ENCODE data around the gene PLSCR4.
"Not testable (repeated sequence)": the region's sequence is repeated elsewhere in the genome, so short reads cannot be mapped to it uniquely, and the experiment has no call there.

The PLSCR4 gene, protein sequence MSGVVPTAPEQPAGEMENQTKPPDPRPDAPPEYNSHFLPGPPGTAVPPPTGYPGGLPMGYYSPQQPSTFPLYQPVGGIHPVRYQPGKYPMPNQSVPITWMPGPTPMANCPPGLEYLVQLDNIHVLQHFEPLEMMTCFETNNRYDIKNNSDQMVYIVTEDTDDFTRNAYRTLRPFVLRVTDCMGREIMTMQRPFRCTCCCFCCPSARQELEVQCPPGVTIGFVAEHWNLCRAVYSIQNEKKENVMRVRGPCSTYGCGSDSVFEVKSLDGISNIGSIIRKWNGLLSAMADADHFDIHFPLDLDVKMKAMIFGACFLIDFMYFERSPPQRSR

GRCh38 chr3:146250449-146251382 is at the start of gene PLSCR4:
Gene PLSCR4 (minus strand): TSS chr3:146251105. CDS start chr3:146222071, 29,034 bp downstream.
- in situ Hi-C loops (cut with MboI; ENCODE audit: low sequenced_read_pairs): no loop called here

GRCh38 chr3:146293401-146293800 is 42.5 kb upstream of the PLSCR4 start:
- in situ Hi-C loops (cut with MboI; ENCODE audit: low sequenced_read_pairs): not testable (repeated sequence)

DNA sequence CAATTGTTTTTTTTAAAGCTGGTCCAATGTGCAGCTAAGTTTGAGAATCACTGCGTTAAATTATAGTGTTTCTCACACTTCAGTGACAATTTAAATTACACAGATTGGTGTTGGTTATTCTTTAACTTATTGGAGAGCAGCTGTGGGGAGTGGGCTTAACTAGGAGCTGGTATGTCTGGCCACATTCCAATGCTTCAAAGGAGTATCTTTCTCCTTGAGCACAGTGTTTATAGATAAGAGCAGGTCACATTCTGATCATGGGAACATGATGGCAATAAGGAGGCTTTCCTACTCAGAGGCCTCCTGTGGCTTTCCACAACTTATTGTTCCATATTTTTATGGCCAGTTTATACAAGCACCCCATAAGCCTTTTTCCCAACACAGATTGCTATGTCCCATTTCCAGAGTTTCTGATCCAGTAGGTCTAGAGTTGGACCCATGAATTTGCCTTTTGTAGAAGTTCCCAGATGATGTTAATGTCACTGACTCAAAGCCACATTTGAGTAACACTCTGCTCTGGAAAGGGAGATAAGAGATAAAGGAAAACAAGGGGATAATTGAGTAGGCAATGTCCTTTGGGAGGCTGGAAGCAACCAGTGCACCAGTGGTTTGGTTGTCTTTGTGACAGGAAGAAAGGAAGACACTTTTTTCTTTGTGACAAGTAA is 33.0 kb upstream of the PLSCR4 start:
- in situ Hi-C loops (cut with MboI; ENCODE audit: low sequenced_read_pairs): no loop called here

DNA sequence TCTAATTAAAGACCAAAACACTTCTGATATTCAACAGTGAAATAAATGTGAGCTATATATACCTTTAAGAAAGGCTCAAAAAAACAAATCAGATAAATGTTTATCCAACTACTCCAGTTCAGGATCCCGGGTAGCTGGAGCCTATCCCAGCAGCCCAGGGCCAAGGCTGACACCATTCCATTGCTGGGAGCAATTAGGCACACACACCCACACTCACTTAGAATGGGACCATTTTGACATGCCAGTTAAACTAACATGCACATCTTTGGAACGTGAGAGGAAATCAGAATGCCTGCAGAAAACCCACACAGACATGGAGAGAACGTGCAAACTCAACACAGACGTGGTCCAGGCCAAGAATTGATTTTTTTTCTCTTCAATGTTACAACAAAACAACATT is 30.0 kb upstream of the PLSCR4 start:
- in situ Hi-C loops (cut with MboI; ENCODE audit: low sequenced_read_pairs): no loop called here

GRCh38 chr3:146279951-146280350 is 29.0 kb upstream of the PLSCR4 start:
- in situ Hi-C loops (cut with MboI; ENCODE audit: low sequenced_read_pairs): no loop called here

DNA sequence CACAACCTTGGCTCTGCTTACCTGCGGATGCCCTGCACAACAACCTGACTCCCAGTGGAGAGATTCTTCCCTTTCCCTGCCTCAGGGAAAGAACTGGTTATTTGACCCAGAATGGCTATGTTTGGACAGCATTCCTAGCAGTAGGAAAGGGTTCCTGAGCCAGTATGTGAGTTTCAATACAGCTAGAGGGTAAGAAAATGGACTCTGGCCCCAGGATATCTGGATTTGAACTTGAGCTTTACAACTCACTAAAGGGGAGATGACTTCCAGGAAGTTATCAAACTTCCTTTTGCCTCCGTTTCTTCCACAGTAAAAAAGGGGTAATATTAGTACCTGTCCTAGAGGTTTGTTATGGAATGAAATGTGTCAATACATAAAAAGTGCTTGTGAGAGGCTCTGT is 28.1 kb upstream of the PLSCR4 start:
- in situ Hi-C loops (cut with MboI; ENCODE audit: low sequenced_read_pairs): no loop called here

- in situ Hi-C loops (cut with MboI; ENCODE audit: low sequenced_read_pairs): no loop called here
Observed at GRCh38 chr3:146277953-146278631, 27.2 kb upstream of the PLSCR4 start.

- in situ Hi-C loops (cut with MboI; ENCODE audit: low sequenced_read_pairs): no loop called here
Observed at GRCh38 chr3:146275476-146275875, 24.6 kb upstream of the PLSCR4 start.

- in situ Hi-C loops (cut with MboI; ENCODE audit: low sequenced_read_pairs): no loop called here
Observed at GRCh38 chr3:146274833-146275232, 23.9 kb upstream of the PLSCR4 start.

DNA sequence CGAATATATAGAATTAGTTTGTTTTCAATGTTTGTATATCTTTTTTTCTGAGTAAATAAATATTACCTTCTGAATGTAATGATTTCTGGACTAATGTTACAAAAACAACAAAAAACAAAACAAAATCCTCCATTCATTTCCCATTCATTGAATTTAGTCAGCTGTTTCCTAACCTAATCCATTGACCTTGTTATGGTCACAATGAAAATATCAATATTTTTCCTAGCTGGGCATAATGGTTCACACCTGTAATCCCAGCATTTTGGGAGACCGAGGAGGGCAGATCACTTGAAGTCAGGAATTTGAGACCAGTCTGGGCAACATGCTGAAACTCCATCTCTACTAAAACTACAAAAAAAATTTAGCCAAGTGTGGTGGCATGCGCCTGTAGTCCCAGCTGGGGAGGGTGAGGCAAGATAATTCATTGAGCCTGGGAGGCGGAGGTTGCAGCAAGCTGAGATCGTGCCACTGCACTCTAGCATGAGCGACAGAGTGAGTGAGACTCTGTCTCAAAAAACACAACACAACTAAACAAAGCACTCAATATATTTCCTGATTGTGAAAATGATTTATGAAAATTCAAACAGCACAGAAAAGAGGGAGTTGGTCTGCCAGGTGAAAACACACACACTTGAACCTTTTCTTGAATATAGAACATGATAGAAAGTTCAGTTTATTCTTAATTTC is 23.0 kb upstream of the PLSCR4 start:
- in situ Hi-C loops (cut with MboI; ENCODE audit: low sequenced_read_pairs): no loop called here

DNA sequence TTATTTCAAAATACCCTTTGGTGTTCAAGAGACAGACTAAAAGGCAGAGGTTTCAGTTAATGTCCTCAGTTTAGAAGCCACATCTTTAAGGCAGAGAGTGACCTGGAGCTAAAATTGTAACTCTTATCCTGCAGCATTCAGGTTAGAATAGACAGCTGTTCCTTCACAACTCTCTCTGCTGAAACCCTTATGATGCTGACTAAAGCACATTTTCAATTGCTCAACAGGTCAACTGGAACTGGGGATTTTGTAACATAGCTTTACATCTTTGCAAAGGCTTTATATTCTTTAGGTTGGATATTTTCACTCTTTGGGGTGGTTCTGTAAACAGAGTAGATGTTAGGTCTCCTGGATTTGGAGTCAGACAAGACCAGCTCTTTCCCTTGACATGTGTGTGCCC is 20.3 kb upstream of the PLSCR4 start:
- in situ Hi-C loops (cut with MboI; ENCODE audit: low sequenced_read_pairs): no loop called here

- in situ Hi-C loops (cut with MboI; ENCODE audit: low sequenced_read_pairs): no loop called here
Observed at GRCh38 chr3:146269271-146269670, 18.4 kb upstream of the PLSCR4 start.

DNA sequence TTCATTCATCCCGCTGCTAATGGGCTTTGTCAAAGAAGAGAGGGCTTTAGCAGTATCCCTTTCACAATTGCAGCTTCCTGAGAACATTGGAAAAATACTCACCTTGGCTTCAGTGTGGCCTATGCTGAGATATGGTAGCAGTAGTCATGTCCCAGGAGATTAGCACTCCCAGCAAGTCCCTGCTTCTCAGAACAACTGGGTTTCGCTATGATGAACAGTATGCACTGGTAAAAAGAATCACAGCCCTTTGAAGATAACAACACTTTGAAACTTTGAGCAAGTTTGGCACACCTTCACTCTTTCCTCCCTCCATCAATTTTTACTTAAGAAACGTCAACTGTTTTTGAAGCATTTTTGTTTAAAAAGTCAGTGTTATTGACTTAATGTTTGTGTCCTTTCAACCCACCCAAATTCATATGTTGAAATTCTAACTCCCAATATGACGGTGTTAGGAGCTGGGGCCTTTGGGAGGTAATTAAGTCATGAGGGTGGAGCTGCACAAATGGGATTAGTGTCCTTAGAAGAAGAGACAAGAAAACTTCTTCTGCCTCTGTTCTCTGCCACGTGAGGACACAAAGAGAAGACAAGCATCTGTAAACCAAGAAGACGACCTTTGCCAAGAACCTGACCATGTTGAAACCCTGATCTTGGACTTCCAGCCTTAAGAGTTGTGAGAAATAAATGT is 17.8 kb upstream of the PLSCR4 start:
- in situ Hi-C loops (cut with MboI; ENCODE audit: low sequenced_read_pairs): no loop called here

DNA sequence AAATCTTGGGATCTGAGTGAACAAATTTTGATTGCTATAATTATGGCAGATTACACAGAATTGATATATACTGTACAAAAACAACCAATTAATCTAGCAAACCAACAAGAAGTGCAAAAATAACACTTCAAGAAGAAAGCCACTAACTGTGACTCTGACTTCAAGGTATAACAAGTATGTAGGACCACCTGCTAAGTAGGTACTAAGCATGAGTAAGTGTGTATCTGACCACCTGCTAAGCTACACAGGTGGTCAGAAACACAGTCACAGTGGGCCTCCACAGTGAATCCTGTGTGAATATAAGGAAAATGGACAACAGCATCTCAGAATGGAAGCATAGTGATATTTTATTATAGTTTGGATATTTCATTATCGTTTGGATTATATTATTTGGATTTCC is 14.8 kb upstream of the PLSCR4 start:
- in situ Hi-C loops (cut with MboI; ENCODE audit: low sequenced_read_pairs): no loop called here

DNA sequence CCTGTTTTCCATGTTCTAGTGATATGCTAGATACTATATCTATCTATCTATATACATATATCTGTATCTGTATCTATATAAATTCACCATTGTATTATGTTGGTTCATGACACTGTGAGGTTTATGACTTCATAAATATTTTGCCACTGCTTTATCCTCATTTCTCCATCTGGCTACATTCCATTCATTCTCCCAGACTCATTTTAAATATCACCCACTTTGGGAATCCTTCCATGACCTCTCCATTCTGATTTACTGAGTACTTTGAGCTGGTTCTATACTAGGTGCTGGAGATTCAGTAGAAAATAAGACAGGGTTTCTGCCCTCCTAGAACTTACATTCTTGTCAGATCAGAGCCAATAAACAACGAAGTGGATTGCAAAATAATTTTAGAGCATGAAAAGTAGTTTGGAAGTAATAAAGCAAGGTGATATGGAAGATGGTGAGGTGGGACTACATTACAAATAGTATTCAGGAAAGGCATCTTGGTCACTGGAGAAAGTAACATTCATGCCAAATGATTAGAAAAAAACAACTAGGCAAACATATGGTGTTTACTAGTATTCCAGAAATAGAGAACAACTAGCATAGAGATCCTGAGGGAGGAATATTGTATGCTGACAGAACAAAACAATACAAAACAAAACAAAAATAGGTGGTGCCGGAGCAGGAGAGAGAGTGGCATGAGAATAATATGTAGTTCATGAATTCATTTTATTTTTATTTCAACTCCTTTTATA is 11.6 kb upstream of the PLSCR4 start:
- in situ Hi-C loops (cut with MboI; ENCODE audit: low sequenced_read_pairs): no loop called here

DNA sequence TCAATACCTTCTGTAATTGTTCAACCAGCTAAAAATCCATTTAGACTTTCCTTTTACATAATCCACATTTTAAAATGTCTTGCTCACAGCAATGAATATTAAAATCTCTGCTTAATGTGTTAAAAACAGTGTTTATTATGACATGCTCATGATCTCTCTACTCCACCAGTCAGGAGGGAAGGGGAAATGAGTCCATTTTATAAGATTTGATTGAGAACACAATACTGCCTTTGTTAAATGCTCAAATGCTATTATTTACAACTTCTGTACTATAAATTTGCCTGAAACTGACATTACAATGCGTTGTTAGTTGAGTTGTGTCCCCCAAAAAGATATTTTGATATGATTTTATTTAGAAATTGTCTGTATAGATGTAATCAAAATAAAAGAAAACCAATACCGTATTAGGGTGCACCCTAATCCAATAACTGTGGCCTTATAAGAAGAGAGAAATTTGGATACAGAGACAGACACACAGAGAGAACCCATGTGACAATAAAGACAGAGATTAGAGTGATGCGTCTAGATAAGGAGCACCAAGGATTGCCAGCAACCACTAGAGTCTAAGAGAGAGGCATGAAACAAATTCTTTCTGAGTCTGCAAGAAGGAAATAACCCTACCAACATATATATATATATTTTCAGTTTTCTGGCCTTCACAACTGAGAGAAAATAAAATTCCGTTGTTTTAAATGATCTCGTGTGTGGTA is 9.1 kb upstream of the PLSCR4 start:
- in situ Hi-C loops (cut with MboI; ENCODE audit: low sequenced_read_pairs): no loop called here

DNA sequence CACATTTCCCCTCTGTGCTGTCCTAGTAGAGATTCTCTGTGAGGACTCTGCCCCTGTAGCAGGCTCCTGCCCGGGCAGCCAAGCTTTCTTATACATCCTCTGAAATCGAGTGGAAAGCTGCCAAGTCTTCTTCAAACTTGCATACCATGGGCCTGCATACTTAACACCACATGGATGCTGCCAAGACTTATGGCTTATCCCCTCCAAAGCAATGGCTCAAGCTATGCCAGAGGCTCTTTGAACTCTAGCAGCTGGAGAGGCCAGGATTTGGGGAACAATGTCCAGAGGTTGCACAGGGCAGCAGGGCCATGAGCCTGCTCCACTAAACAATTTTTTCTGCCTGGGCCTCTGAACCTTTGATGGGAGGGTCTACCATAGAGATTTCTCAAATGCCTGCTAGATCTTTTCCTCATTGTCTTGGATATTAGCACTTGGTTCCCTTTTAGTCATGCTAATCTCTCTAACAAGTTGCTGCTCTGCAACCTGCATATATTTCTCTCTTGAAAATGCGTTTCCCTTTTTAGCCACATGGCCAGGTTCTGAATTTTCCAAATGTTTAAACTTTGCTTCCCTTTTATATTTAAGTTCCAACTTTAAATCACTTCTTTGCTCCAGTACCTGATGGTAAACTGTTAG is 6.1 kb upstream of the PLSCR4 start:
- in situ Hi-C loops (cut with MboI; ENCODE audit: low sequenced_read_pairs): no loop called here

GRCh38 chr3:146252445-146252844 is 1.5 kb upstream of the PLSCR4 start:
- in situ Hi-C loops (cut with MboI; ENCODE audit: low sequenced_read_pairs): not testable (repeated sequence)

All from HL-60/S4 treated with phorbol 12-myristate 13-acetate at 8.2 ng/mL for 4 days and 3 days (cell line).